Hepatocyte (in vitro differentiated cells): Measurements from ENCODE around the gene RETSAT.

Experiments
- EZH2 ChIP-seq: fragments of 200-600 bp; sonication (generic); IDR thresholded peaks from 2 replicates; pipeline ENCODE4 v1.6.1; 2016; ENCODE audit warnings: antibody characterized with exemption, mild to moderate bottlenecking, borderline replicate concordance
- EZH2phosphoT487 ChIP-seq: fragments of 200-600 bp; sonication (generic); IDR thresholded peaks from one replicate; pipeline ENCODE4 v1.6.1; 2018; ENCODE audit warnings: antibody characterized with exemption, mild to moderate bottlenecking, low read depth, moderate library complexity; ENCODE audit not compliant: unreplicated experiment, severe bottlenecking
- TF ChIP-seq, protein P1 (sequence below): fragments of 200-600 bp; sonication (generic); IDR thresholded peaks from 2 replicates; pipeline ENCODE4 v1.5.1; 2016; ENCODE audit warnings: antibody characterized with exemption, mild to moderate bottlenecking; ENCODE audit not compliant: poor library complexity

DNA sequence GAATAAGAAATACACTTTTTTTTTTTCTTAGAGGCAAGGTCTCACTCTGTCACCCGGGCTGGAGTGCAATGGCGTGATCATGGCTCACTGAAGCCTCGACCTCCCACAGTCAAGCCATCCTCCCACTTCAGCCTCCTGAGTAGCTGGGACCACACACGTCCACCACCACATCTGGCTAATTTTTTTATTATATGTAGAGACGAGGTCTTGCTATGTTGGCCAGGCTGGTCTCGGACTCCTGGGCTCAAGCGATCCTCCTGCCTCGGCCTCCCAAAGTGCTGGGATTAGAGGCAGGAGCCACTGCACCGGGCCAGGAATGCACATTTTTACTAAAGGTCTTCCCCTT lies 28.9 kb downstream of the RETSAT start:
- TF ChIP-seq EZH2 (no peak), EZH2phosphoT487 (no peak)
- TF ChIP-seq, protein P1, sequence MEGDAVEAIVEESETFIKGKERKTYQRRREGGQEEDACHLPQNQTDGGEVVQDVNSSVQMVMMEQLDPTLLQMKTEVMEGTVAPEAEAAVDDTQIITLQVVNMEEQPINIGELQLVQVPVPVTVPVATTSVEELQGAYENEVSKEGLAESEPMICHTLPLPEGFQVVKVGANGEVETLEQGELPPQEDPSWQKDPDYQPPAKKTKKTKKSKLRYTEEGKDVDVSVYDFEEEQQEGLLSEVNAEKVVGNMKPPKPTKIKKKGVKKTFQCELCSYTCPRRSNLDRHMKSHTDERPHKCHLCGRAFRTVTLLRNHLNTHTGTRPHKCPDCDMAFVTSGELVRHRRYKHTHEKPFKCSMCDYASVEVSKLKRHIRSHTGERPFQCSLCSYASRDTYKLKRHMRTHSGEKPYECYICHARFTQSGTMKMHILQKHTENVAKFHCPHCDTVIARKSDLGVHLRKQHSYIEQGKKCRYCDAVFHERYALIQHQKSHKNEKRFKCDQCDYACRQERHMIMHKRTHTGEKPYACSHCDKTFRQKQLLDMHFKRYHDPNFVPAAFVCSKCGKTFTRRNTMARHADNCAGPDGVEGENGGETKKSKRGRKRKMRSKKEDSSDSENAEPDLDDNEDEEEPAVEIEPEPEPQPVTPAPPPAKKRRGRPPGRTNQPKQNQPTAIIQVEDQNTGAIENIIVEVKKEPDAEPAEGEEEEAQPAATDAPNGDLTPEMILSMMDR, result no peak
